GM12872 (cell line): ENCODE measurements around the gene GNA14.

ENCODE experiments used
- CTCF ChIP-seq: IDR thresholded peaks from 3 replicates; pipeline ENCODE4 v1.5.1; 2011; ENCODE audit warnings: low read depth, mild to moderate bottlenecking, low read length, moderate library complexity; ENCODE audit not compliant: insufficient read depth

The GNA14 gene

GRCh38 chr9:77442436-77442835, 205.7 kb downstream of the GNA14 start:
- TF ChIP-seq CTCF: no peak

- TF ChIP-seq CTCF: no peak
These were observed 208.1 kb downstream of the GNA14 start for GRCh38 chr9:77440057-77440456.

- no peak for TF ChIP-seq CTCF
These were observed 209.5 kb downstream of the GNA14 start for GRCh38 chr9:77438653-77439052.

GRCh38 chr9:77435688-77436087, 212.4 kb downstream of the GNA14 start:
- no peak for TF ChIP-seq CTCF

GRCh38 chr9:77435277-77435676, 212.8 kb downstream of the GNA14 start:
- TF ChIP-seq CTCF: no peak

- peak; percentile 92 for TF ChIP-seq CTCF
These were observed 214.3 kb downstream of the GNA14 start for GRCh38 chr9:77433675-77434445.

- TF ChIP-seq CTCF: no peak
These were observed 216.1 kb downstream of the GNA14 start for GRCh38 chr9:77432053-77432452.
